BJ (cell line): Measurements from ENCODE around the gene KCNQ1. TPM values are rescaled to one million over a fixed set of nuclear protein-coding genes. Genes with fewer than 3 reads are reported as not detected.

Experiments
- CTCF ChIA-PET: fragments of 350-600 bp; formaldehyde crosslinking; extraction: SDS; loops from one replicate; lab custom pipeline; 2021; ENCODE audit warnings: antibody characterized with exemption, inconsistent platforms; lab: Yijun Ruan, JAX
- POLR2A ChIA-PET: fragments of 300-600 bp; sonication (Branson Sonifier 250); formaldehyde crosslinking; extraction: SDS; loops from one replicate; lab custom pipeline; 2021; ENCODE audit warnings: antibody characterized with exemption; lab: Charles Lee
- DNase-seq: peaks from one replicate; pipeline ENCODE4 v3.0.0-alpha.2; 2011; ENCODE audit warnings: low read depth
- H3K27me3 ChIP-seq: 2 replicates; pipeline ENCODE4 v1.6.0; 2011; ENCODE audit warnings: low read length; ENCODE audit not compliant: control insufficient read depth, insufficient read depth
- H3K36me3 ChIP-seq: 2 replicates; pipeline ENCODE4 v1.5.1; 2011; ENCODE audit warnings: low read length; ENCODE audit not compliant: control insufficient read depth, insufficient read depth
- H3K4me3 ChIP-seq: 2 replicates; pipeline ENCODE4 v1.5.1; 2011; ENCODE audit warnings: low read depth, mild to moderate bottlenecking, control low read depth, low read length
- CTCF ChIP-seq: IDR thresholded peaks from 2 replicates; pipeline ENCODE4 v1.5.1; 2011; ENCODE audit warnings: low read depth, mild to moderate bottlenecking, control low read depth, inconsistent platforms, low read length, moderate library complexity; ENCODE audit not compliant: insufficient read depth
- polyA plus RNA-seq: library from polyadenylated mRNA; depleted of rRNA; stranded (reverse); fragments of >200 nt; gene quantifications from 2 replicates; pipeline ENCODE4 v1.2.3, GENCODE V29; 2011

The KCNQ1 gene
- polyA plus RNA-seq, 1 experiment, result not detected

- POLR2A ChIA-PET, result no interaction called here
- Histone ChIP-seq H3K4me3 (no peak overlapping the region), H3K36me3 (no peaks in the 10 kb centered on the region), H3K27me3 (peaks cover 20% of the 10 kb centered on the region)
- TF ChIP-seq CTCF, result no peak
- DNase-seq, result no peak
- CTCF ChIA-PET, result interaction anchor here (1.4 kb wide), 1 partner anchor 332 kb away, joined by 4 read pairs; no protein-coding TSS in a partner anchor
Measured at GRCh38 chr11:2864901-2865300, 420.1 kb downstream of the KCNQ1 start.

- no peak for DNase-seq
- peaks cover 26% of the 10 kb centered on the region for H3K27me3 ChIP-seq
- TF ChIP-seq CTCF, result no peak
- H3K36me3 ChIP-seq, result no peaks in the 10 kb centered on the region
- CTCF ChIA-PET, result interaction anchor here (0.6 to 1.4 kb wide), 2 partner anchors 29 to 333 kb away, joined by 4 to 5 read pairs; no protein-coding TSS in a partner anchor
- POLR2A ChIA-PET, result no interaction called here
- H3K4me3 ChIP-seq, result no peak overlapping the region
Measured at GRCh38 chr11:2865922-2866577, 421.2 kb downstream of the KCNQ1 start.

- CTCF ChIA-PET, result no interaction called here
- Histone ChIP-seq H3K4me3 (no peak overlapping the region), H3K27me3 (peaks cover 24% of the 10 kb centered on the region), H3K36me3 (no peaks in the 10 kb centered on the region)
- DNase-seq, result no peak
- TF ChIP-seq CTCF, result no peak
- POLR2A ChIA-PET, result no interaction called here
Measured at GRCh38 chr11:2867142-2867541, 422.3 kb downstream of the KCNQ1 start.

GRCh38 chr11:2867722-2868505, 423.1 kb downstream of the KCNQ1 start:
- H3K27me3 ChIP-seq, result peaks cover 24% of the 10 kb centered on the region
- ChIA-PET CTCF (interaction anchor here (0.9 kb wide), 1 partner anchor 335 kb away, joined by 3 read pairs; no protein-coding TSS in a partner anchor), POLR2A (no interaction called here)
- no peak for DNase-seq
- no peak overlapping the region for H3K4me3 ChIP-seq
- no peaks in the 10 kb centered on the region for H3K36me3 ChIP-seq
- no peak for TF ChIP-seq CTCF

- POLR2A ChIA-PET, result no interaction called here
- Histone ChIP-seq H3K4me3 (no peak overlapping the region), H3K36me3 (no peaks in the 10 kb centered on the region), H3K27me3 (peaks cover 20% of the 10 kb centered on the region)
- CTCF ChIA-PET, result interaction anchor here (0.9 kb wide), 1 partner anchor 336 kb away, joined by 3 read pairs; no protein-coding TSS in a partner anchor
- no peak for DNase-seq
- no peak for TF ChIP-seq CTCF
Measured at GRCh38 chr11:2868506-2869133, 423.8 kb downstream of the KCNQ1 start.
